ENCODE data around the gene COL4A6. TPM values are rescaled to one million over a fixed set of nuclear protein-coding genes. Genes with fewer than 3 reads are reported as not detected.
A peak's percentile ranks its signal among the peaks of the same experiment; 100 is the strongest.

Gene COL4A6
- total and polyA plus RNA-seq, 2 experiments from 2014 or later = 0.11 TPM; not detected in 1

DNA sequence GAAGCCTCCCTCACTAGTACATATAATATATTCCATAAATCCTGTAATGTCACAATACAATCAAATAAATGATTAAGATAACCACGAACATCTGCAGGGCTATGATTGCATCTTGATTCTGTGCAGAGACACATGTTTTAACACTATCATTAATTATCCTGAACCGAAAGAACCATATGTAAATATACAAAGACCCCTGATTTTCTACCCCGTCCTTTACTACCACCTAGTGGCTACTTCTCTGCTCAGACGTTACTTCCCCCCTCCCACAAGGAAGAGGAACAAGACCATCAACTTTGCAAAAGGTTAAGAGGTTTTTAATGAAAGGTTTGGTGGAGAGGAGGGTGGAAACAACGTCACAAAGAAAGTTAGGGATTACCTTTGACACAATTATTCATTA, 134.0 kb downstream of the COL4A6 start:
- no peaks in the 10 kb centered on the region for H3K36me3 ChIP-seq (ENCODE audit: low read depth)
- H3K4me3 ChIP-seq = no peak overlapping the region
- H3K79me2 ChIP-seq (ENCODE audit: insufficient read depth) = no peaks in the 10 kb centered on the region
- 13 to 22% methylated on average over 5 of the region's 5 CpGs for WGBS, 2 experiments (ENCODE audit: low coverage in 1 of 2, low lambda C conversion rate in 2 of 2, missing lambda C conversion rate in 2 of 2)
- no peaks in the 10 kb centered on the region for H4K20me1 ChIP-seq (ENCODE audit: insufficient read depth)
- no peak overlapping the region for H3K4me2 ChIP-seq (ENCODE audit: unreplicated experiment)
- H3F3A ChIP-seq (ENCODE audit: insufficient read depth) = no peaks in the 10 kb centered on the region
- H3K27me3 ChIP-seq (replicated peaks; ENCODE audit: insufficient read depth) = no peaks in the 10 kb centered on the region
- H3K4me1 ChIP-seq (ENCODE audit: insufficient read depth) = peaks cover 4% of the 10 kb centered on the region
- no peak for DNase-seq
- no peak overlapping the region for H2AFZ ChIP-seq
- no peak overlapping the region for H3K9ac ChIP-seq
- in situ Hi-C loops (cut with MboI) = no loop called here
- TF ChIP-seq EZH2 (IDR thresholded peaks at IDR 0.05; ENCODE audit: insufficient read depth, poor library complexity, severe bottlenecking) (no peak), EZH2phosphoT487 (IDR thresholded peaks at IDR 0.05; ENCODE audit: insufficient read depth, low read depth) (no peak)
- no peak overlapping the region for H3K27ac ChIP-seq
- no peaks in the 10 kb centered on the region for H3K9me2 ChIP-seq (ENCODE audit: insufficient read depth)
- no peaks in the 10 kb centered on the region for H3K9me3 ChIP-seq (ENCODE audit: low read depth)

DNA sequence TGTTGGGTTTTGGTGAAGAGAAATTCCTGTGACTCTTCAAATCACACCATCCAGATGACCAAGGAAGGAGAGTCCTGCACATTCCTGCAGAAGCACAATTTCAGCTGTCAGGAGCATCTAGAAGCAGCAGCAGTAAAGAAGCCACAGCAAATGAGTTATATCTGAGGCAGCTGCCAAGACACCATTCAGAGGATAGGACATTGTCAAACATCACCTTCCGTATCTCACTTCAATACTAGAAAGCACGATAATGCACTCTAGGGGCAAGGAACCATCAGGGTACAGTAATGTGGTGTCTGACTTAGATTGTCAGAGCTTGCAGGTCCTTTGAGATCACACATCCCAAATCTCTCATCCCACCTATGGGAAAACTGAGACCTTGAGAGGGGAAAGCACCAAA, 134.5 kb downstream of the COL4A6 start:
- TF ChIP-seq EZH2 (IDR thresholded peaks at IDR 0.05; ENCODE audit: insufficient read depth, poor library complexity, severe bottlenecking) = no peak
- no peak for TF ChIP-seq EZH2phosphoT487 (IDR thresholded peaks at IDR 0.05; ENCODE audit: insufficient read depth, low read depth)
- no peak overlapping the region for H3K27ac ChIP-seq
- no peak overlapping the region for H3K4me2 ChIP-seq (ENCODE audit: unreplicated experiment)
- H3K27me3 ChIP-seq (replicated peaks; ENCODE audit: insufficient read depth) = no peaks in the 10 kb centered on the region
- no peaks in the 10 kb centered on the region for H3K9me2 ChIP-seq (ENCODE audit: insufficient read depth)
- no peaks in the 10 kb centered on the region for H4K20me1 ChIP-seq (ENCODE audit: insufficient read depth)
- H3K9ac ChIP-seq = no peak overlapping the region
- no peaks in the 10 kb centered on the region for H3F3A ChIP-seq (ENCODE audit: insufficient read depth)
- in situ Hi-C loops (cut with MboI) = no loop called here
- peaks cover 6% of the 10 kb centered on the region for H3K4me1 ChIP-seq (ENCODE audit: insufficient read depth)
- no peaks in the 10 kb centered on the region for H3K79me2 ChIP-seq (ENCODE audit: insufficient read depth)
- no peaks in the 10 kb centered on the region for H3K9me3 ChIP-seq (ENCODE audit: low read depth)
- no peak overlapping the region for H2AFZ ChIP-seq
- no peak overlapping the region for H3K4me3 ChIP-seq
- 100% methylated on average over 2 of the region's 2 CpGs for WGBS, 2 experiments (ENCODE audit: low coverage in 1 of 2, low lambda C conversion rate in 2 of 2, missing lambda C conversion rate in 2 of 2)
- H3K36me3 ChIP-seq (ENCODE audit: low read depth) = no peaks in the 10 kb centered on the region
- DNase-seq = no peak

DNA sequence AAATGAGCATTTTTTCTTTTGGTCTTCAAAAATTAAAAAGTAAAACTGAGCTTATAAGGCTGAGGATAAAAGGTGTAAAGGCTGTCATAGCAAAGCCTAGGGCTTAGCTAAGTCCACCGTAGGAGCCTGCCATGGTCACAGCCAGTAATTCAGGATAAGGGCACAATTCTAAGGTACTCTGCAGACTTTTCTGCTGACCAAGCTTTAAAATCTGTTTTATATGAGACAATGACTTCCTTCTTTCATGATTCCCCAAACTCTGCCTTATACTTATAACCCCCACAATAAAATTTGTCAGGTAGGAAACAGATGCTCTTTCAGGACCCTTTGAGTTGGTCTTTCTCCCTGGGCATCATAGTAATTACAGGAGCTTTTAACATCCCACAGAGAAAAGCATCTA, 138.5 kb downstream of the COL4A6 start:
- no peak overlapping the region for H3K4me3 ChIP-seq
- no peak overlapping the region for H3K4me2 ChIP-seq (ENCODE audit: unreplicated experiment)
- in situ Hi-C loops (cut with MboI) = no loop called here
- TF ChIP-seq EZH2 (IDR thresholded peaks at IDR 0.05; ENCODE audit: insufficient read depth, poor library complexity, severe bottlenecking) (no peak), EZH2phosphoT487 (IDR thresholded peaks at IDR 0.05; ENCODE audit: insufficient read depth, low read depth) (no peak)
- no peaks in the 10 kb centered on the region for H3K79me2 ChIP-seq (ENCODE audit: insufficient read depth)
- H3K27ac ChIP-seq = no peak overlapping the region
- no peaks in the 10 kb centered on the region for H3K36me3 ChIP-seq (ENCODE audit: low read depth)
- H3F3A ChIP-seq (ENCODE audit: insufficient read depth) = no peaks in the 10 kb centered on the region
- WGBS, 2 experiments (ENCODE audit: low coverage in 1 of 2, low lambda C conversion rate in 2 of 2, missing lambda C conversion rate in 2 of 2) = 100% methylated on average over 1 of the region's 1 CpG
- H3K9ac ChIP-seq = no peak overlapping the region
- no peak overlapping the region for H2AFZ ChIP-seq
- H3K4me1 ChIP-seq (ENCODE audit: insufficient read depth) = peaks cover 6% of the 10 kb centered on the region
- H3K9me2 ChIP-seq (ENCODE audit: insufficient read depth) = no peaks in the 10 kb centered on the region
- H3K27me3 ChIP-seq (replicated peaks; ENCODE audit: insufficient read depth) = no peaks in the 10 kb centered on the region
- no peaks in the 10 kb centered on the region for H4K20me1 ChIP-seq (ENCODE audit: insufficient read depth)
- no peak for DNase-seq
- H3K9me3 ChIP-seq (ENCODE audit: low read depth) = no peaks in the 10 kb centered on the region

DNA sequence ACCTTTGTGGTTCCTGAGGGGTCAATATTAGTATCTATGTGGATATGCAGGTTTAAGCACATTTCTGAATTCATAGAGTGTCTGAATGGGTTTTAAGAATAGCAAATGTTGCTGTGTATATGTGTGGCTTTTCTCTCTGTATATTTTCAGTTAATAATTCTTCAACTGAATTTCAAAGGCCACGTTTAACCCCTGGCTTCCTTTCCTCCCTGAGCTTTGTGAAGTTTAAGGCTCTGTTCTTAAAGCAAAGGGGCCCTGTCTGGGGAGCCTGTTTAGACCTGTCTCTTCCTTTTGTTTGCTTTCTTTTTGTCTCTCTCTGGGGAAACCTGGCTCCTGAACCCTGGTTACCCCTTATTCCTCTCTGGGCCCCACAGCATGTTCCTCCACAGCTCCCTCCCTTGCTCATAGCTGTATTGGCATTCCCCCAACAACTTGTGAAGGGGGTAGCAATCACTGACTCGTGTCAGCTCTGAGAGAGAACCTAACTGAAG, 139.1 kb downstream of the COL4A6 start:
- no peak overlapping the region for H3K4me3 ChIP-seq
- 10 to 26% methylated on average over 2 of the region's 2 CpGs for WGBS, 2 experiments (ENCODE audit: low coverage in 1 of 2, low lambda C conversion rate in 2 of 2, missing lambda C conversion rate in 2 of 2)
- no peaks in the 10 kb centered on the region for H4K20me1 ChIP-seq (ENCODE audit: insufficient read depth)
- peak; percentile 38 for DNase-seq
- H3K79me2 ChIP-seq (ENCODE audit: insufficient read depth) = no peaks in the 10 kb centered on the region
- H3K4me1 ChIP-seq (ENCODE audit: insufficient read depth) = peaks cover 6% of the 10 kb centered on the region
- H3K4me2 ChIP-seq (ENCODE audit: unreplicated experiment) = no peak overlapping the region
- TF ChIP-seq EZH2 (IDR thresholded peaks at IDR 0.05; ENCODE audit: insufficient read depth, poor library complexity, severe bottlenecking) (no peak), EZH2phosphoT487 (IDR thresholded peaks at IDR 0.05; ENCODE audit: insufficient read depth, low read depth) (no peak)
- no peaks in the 10 kb centered on the region for H3K9me3 ChIP-seq (ENCODE audit: low read depth)
- in situ Hi-C loops (cut with MboI) = no loop called here
- no peak overlapping the region for H2AFZ ChIP-seq
- H3K9ac ChIP-seq = no peak overlapping the region
- no peaks in the 10 kb centered on the region for H3F3A ChIP-seq (ENCODE audit: insufficient read depth)
- no peaks in the 10 kb centered on the region for H3K9me2 ChIP-seq (ENCODE audit: insufficient read depth)
- no peaks in the 10 kb centered on the region for H3K36me3 ChIP-seq (ENCODE audit: low read depth)
- no peak overlapping the region for H3K27ac ChIP-seq
- H3K27me3 ChIP-seq (replicated peaks; ENCODE audit: insufficient read depth) = no peaks in the 10 kb centered on the region

DNA sequence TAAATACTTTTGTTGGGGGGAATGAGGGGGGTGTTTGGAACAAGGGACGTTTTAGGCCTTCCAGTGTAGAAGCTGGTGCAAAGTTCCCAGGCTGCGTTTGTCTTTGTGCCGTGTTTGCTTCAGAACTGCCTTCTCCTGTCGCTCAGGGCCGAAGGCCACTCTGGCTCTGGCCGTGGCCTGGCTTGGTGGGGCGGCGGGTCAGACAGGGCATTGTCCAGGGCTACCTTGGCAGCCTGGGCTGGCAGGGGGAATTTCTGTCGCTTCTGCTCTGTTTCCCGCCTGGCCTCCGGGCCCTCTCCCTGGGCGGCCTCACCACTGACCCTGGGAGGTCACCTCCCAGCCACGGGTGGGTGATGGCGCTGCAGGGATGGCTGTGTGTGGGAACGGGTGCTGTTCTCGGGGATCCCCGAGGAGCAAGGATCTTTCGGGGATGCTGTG, 140.0 kb downstream of the COL4A6 start:
- in situ Hi-C loops (cut with MboI) = no loop called here
- Histone ChIP-seq H3K4me1 (ENCODE audit: insufficient read depth) (peaks cover 6% of the 10 kb centered on the region), H3K9me2 (ENCODE audit: insufficient read depth) (no peaks in the 10 kb centered on the region), H3K4me2 (ENCODE audit: unreplicated experiment) (no peak overlapping the region), H2AFZ (no peak overlapping the region), H3K36me3 (ENCODE audit: low read depth) (no peaks in the 10 kb centered on the region), H3F3A (ENCODE audit: insufficient read depth) (no peaks in the 10 kb centered on the region), H3K9ac (no peak overlapping the region), H3K9me3 (ENCODE audit: low read depth) (no peaks in the 10 kb centered on the region), H3K79me2 (ENCODE audit: insufficient read depth) (no peaks in the 10 kb centered on the region), H3K27ac (no peak overlapping the region), H4K20me1 (ENCODE audit: insufficient read depth) (no peaks in the 10 kb centered on the region), H3K4me3 (no peak overlapping the region), H3K27me3 (replicated peaks; ENCODE audit: insufficient read depth) (no peaks in the 10 kb centered on the region)
- 90 to 99% methylated on average over 10 to 17 of the region's 18 CpGs for WGBS, 2 experiments (ENCODE audit: low coverage in 1 of 2, low lambda C conversion rate in 2 of 2, missing lambda C conversion rate in 2 of 2)
- TF ChIP-seq EZH2phosphoT487 (IDR thresholded peaks at IDR 0.05; ENCODE audit: insufficient read depth, low read depth) (no peak), EZH2 (IDR thresholded peaks at IDR 0.05; ENCODE audit: insufficient read depth, poor library complexity, severe bottlenecking) (no peak)
- DNase-seq = no peak
